ENCODE measurements around the gene SLC22A5.

GRCh38 chr5:132327252-132327955, 42.1 kb upstream of the SLC22A5 start:
- TF ChIP-seq EP300 (IDR thresholded peaks at IDR 0.05) (no peak), CTCF (IDR thresholded peaks at IDR 0.05) (no peak)
